Thyroid gland (tissue), 4 donors: Measurements from ENCODE around the gene NFKBIB. TPM values are rescaled to one million over a fixed set of nuclear protein-coding genes. Genes with fewer than 3 reads are reported as not detected.

Experiments used
- DNase-seq, 2 donors: peaks; one replicate each; pipeline ENCODE4 v3.0.0-alpha.2; 2019
- H3K27ac ChIP-seq, 3 donors: fragments of 200-600 bp; sonication (generic); 1 replicate in 2 of 3; 2 replicates in 1 of 3; pipeline ENCODE4 v1.5.1; 2016 to 2019; ENCODE audit warnings: mild to moderate bottlenecking in 1 of 3, moderate library complexity in 1 of 3
- H3K27me3 ChIP-seq: fragments of 200-600 bp; sonication (generic); one replicate; pipeline ENCODE4 v1.5.1; 2019
- H3K36me3 ChIP-seq, 2 donors: fragments of 200-600 bp; sonication (generic); one replicate each; pipeline ENCODE4 v1.5.1; 2016 to 2019
- H3K4me1 ChIP-seq, 2 donors: fragments of 200-600 bp; sonication (generic); one replicate each; pipeline ENCODE4 v1.5.1; 2017 to 2019
- H3K4me3 ChIP-seq, 3 donors: fragments of 200-600 bp; sonication (generic); replicated peaks in 1 of 3; 1 replicate in 2 of 3; 2 replicates in 1 of 3; pipeline ENCODE4 v1.5.1; 2016; ENCODE audit warnings: mild to moderate bottlenecking in 1 of 3
- H3K9me3 ChIP-seq: fragments of 200-600 bp; sonication (generic); one replicate; pipeline ENCODE4 v1.5.1; 2017
- CTCF ChIP-seq, 6 experiments: fragments of 200-600 bp in 3 of 6; fragments of 450-650 bp in 3 of 6; sonication (generic) in 3 of 6; IDR thresholded peaks; one replicate each; pipeline ENCODE4 v1.5.1; 2016 to 2019; ENCODE audit warnings: antibody characterized with exemption in 6 of 6, mild to moderate bottlenecking in 2 of 6, inconsistent platforms in 1 of 6, moderate library complexity in 1 of 6
- POLR2A ChIP-seq, 2 donors: fragments of 450-650 bp; IDR thresholded peaks; one replicate each; pipeline ENCODE4 v1.6.1; 2017; ENCODE audit warnings: antibody characterized with exemption in 2 of 2, mild to moderate bottlenecking in 2 of 2, moderate library complexity in 1 of 2
- WGBS, 2 donors: methylation state at CpG; one replicate each; pipeline ENCODE4 v1.1.5; 2017; 5-methylcytosine and 5-hydroxymethylcytosine counted together
- intact Hi-C: fragments of 100-400 bp; cut with DNase I; formaldehyde crosslinking; loops from one replicate; pipeline ENCODE4 v1.15.1; 2023
- total RNA-seq, 4 donors: library from RNA; depleted of rRNA; stranded (reverse); fragments of >200 nt; gene quantifications; one replicate each; pipeline ENCODE4 v1.2.3, GENCODE V29; 2016

NFKBIB gene
- total RNA-seq, 4 donors from 2014 or later = 18.6 to 23.7 (median 21.2) TPM

DNA sequence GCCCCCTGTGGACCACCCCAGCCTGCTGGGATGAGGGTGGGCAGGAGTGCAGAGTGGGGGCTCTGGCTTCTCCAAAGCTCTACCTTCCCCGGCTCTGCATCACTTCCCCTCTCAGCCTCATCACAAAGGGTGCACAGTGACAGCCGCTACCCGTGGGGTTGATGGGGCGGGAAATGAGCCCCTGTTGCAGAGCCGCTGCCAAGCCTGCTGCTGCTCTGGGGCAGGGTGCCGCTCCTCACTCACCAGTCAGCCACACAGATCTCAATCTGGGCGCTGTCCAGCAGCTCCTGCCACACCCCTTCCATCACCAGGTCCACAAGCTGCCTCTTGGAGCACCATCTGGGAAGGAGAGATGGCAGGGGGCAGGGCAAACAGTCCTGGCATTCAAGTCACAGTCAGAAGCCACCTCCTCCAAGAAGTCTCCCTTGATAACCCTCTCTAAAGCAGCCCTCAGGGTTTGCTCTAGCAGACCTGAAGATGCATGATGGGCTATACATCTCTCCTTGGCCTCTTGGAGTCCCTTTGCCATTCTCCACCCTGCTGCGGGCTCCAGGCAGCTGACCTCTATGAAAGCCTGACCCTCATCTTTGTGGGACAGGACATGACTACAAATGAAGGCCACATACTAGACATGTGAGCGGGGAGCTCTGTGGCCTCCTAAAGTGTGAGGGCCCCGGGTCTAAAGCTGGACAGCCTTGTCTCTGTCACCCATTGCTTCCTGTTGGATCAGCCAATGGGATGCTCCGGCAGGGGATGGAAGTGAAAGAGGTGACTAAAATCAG is 46.7 kb downstream of the NFKBIB start:
- Histone ChIP-seq H3K27me3 (peaks cover 3% of the 10 kb centered on the region), H3K4me1 (peaks cover 7 to 8% of the 10 kb centered on the region in 2 donors), H3K9me3 (no peaks in the 10 kb centered on the region), H3K36me3 (no peaks in the 10 kb centered on the region), H3K4me3 (no peak overlapping the region), H3K27ac (no peak overlapping the region)
- intact Hi-C loops = loop anchor here (10.0 kb wide), 1 partner anchor 412 kb away; no protein-coding TSS in a partner anchor
- TF ChIP-seq POLR2A (IDR thresholded peaks at IDR 0.05) = no peak
- TF ChIP-seq CTCF (IDR thresholded peaks at IDR 0.05) = no peak
- no peak for DNase-seq
- WGBS, 2 donors = 86 to 88% methylated on average over 9 to 10 of the region's 11 CpGs

GRCh38 chr19:38949580-38950367 is 50.0 kb downstream of the NFKBIB start:
- Histone ChIP-seq H3K4me3 (peak overlapping the region in 1 of 3 donors; percentile 1), H3K27ac (no peak overlapping the region), H3K27me3 (peaks cover 3% of the 10 kb centered on the region), H3K9me3 (no peaks in the 10 kb centered on the region), H3K36me3 (no peaks in the 10 kb centered on the region), H3K4me1 (peaks cover 7 to 8% of the 10 kb centered on the region in 2 donors)
- intact Hi-C loops = loop anchor here (10.0 kb wide), 1 partner anchor 415 kb away; no protein-coding TSS in a partner anchor
- 9 to 15% methylated on average over 23 to 26 of the region's 72 CpGs for whole genome bisulfite sequencing, 2 donors
- peak; percentile 60 to 71 for DNase-seq
- TF ChIP-seq CTCF (IDR thresholded peaks at IDR 0.05) (no peak), POLR2A (IDR thresholded peaks at IDR 0.05) (no peak)

GRCh38 chr19:38951187-38951586 is 51.4 kb downstream of the NFKBIB start:
- no peaks in the 10 kb centered on the region for H3K9me3 ChIP-seq
- no peak for DNase-seq
- no peak for TF ChIP-seq POLR2A (IDR thresholded peaks at IDR 0.05)
- TF ChIP-seq CTCF (IDR thresholded peaks at IDR 0.05) = no peak
- intact Hi-C loops = no loop called here
- peaks cover 3% of the 10 kb centered on the region for H3K27me3 ChIP-seq
- peaks cover 7 to 8% of the 10 kb centered on the region in 2 donors for H3K4me1 ChIP-seq
- no peaks in the 10 kb centered on the region for H3K36me3 ChIP-seq
- 79 to 85% methylated on average over 3 of the region's 3 CpGs for WGBS, 2 donors
- H3K4me3 ChIP-seq = no peak overlapping the region
- no peak overlapping the region for H3K27ac ChIP-seq

- no peaks in the 10 kb centered on the region for H3K36me3 ChIP-seq
- peak in 1 of 6 experiments; percentile 12 for TF ChIP-seq CTCF (IDR thresholded peaks at IDR 0.05)
- TF ChIP-seq POLR2A (IDR thresholded peaks at IDR 0.05) = no peak
- H3K27ac ChIP-seq = no peak overlapping the region
- H3K9me3 ChIP-seq = no peaks in the 10 kb centered on the region
- 64 to 69% methylated on average over 13 of the region's 13 CpGs for WGBS, 2 donors
- DNase-seq = no peak
- no peak overlapping the region for H3K4me3 ChIP-seq
- peaks cover 7 to 8% of the 10 kb centered on the region in 2 donors for H3K4me1 ChIP-seq
- H3K27me3 ChIP-seq = peaks cover 3% of the 10 kb centered on the region
- intact Hi-C loops = no loop called here
These were observed 52.8 kb downstream of the NFKBIB start for GRCh38 chr19:38952395-38953165.
